HG03469 (cell line): ENCODE results near the gene TARBP2.
"Not testable (repeated sequence)": the region's sequence is repeated elsewhere in the genome, so short reads cannot be mapped to it uniquely, and the experiment has no call there.

Experiments
- ATAC-seq: cut with Tn5 transposase; IDR thresholded peaks from one replicate; pipeline ENCODE4 v1.9.1; 2021; ENCODE audit warnings: mild to moderate bottlenecking, moderate library complexity, moderate number of reproducible peaks; ENCODE audit not compliant: unreplicated experiment

The TARBP2 gene

DNA sequence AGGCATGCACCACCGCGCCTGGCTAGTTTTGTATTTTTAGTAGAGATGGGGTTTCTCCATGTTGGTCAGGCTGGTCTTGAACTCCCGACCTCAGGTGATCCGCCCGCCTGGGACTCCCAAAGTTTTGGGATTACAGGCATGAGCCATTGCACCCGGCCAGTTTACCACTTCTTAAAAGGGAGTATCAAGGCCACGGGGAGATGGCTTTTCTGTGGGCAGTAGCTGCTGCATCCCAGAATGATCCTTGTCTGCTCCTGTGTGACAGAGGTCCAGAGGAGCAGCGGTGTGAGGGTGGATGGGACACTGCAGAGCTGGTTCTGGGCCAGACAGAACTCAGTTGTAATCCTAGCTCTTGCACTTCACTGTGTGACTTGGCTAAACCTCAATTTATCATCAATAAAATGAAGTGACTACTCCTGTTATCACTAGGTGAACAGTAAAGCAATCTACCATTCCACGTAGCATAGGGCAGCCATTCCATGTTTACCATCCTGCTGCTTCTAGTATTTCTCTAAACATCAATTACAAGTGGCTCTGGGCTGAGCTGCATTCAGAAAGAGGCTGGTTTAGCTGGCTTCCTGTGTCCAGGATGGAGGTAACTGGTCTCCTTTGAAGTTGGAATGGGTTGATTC lies 9.2 kb downstream of the TARBP2 start:
- ATAC-seq: no peak

DNA sequence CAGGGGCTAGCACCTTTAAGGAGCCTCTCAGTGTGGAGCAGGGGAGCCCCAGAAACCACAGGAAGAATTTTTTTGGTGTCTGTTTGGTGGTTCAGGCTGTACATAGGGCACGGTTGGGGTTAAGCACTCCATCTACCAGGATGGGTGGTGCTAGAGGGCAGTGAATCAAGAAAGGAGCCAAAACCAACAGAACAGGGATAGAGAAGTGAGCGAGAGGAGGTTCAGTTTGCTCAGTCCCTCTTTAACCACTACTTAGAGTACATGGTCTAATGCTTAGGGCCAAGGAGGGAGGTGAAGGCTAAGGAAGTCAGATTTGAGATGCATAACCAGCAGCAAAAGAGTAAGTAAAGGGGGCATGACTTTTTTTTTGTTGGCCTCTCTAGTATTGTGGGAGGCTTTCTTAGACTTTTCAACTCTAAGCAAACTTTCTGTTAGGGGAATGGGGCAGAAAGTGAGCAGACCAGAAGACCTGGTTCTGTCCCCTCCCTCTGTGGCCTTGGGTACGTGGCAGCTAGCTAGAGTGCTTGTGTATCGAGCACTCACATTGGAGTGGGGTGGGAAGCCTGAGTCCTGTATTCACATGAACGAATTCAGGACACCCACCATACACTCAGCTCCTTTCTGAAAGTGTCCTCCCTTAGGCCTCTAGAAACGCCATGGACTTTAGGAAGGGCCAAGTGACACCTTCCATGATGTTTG lies 12.8 kb downstream of the TARBP2 start:
- ATAC-seq: no peak

DNA sequence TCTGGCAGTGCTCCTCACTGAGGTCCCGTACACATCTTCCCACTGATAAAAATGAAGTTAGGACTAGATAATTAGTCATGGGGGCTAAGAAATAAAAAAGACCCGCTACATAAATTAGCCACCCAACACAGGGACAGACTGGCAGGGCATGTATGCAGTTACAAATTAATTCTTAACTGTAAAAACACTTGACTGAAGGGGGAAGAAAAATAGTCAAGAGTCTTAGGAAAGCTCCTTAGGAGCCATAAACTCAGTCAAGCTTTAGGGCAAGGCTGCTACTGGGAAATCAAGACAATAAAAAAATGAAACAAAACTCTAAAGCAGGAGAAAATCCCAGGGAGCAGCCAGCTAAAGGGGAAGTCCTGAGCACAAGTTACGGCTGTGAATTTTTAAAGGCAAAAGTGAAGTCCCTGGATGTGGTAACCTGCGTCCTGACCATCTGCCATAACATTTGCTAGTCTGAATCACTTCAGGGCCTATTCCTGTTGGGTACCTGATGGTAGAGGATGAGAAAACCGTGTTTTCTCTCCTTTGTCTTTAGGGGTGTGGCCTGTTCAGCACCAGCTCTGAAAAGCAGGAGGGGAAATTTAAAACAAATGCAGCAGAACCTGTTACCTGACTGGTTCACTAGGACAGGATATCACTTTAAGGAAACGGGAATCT lies 13.7 kb downstream of the TARBP2 start:
- ATAC-seq: no peak

DNA sequence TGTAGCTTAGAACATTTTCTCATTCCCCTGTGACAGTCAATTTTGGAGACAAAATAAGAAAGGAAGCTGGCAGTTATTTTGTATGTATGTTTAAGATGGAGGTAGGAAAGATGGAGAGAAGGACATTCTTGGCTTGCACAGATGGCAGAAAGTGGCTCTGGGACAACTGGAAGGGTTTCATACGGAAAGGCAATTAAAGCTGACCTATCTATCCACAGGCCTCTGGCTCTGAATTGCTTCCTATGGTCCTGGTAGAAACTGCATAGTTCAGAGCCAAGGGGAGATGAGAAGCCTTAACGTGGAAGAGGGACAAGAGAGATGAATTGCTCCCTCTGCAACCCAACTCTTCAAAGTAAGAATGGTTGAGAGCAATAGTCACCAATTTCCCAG lies 14.2 kb downstream of the TARBP2 start:
- no peak for ATAC-seq

DNA sequence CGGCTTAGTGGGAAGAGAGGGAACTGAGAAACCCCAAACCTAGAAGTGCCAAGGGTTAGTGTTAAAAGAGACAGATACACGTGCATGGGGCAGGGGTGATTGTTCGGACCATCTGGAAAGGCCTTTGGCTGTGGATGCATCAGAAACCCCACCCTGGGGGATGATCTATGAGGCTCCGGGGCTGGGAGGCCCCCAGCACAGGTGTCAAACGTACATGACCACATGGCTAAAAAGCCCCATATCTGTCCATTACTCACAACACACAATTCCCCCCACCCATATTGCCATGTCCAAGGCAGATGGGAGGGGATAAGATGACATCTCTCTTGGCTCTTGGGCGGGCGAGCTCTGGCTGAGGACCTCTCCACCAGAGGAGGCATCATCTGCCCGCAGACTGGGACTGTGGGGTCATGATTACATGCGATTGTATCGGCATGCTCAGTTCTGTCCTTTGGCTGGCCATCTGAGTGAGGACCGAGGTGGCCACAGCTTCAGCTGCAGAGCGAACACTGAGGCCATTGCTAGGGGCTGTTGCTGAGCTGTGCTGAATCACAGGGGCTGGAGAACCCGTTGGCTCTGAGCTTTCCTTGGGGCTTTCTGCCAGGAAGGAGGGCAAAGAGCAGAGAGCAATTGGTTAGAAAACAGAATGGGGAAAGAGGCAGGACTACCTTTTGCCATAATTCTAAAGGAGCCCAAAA lies 15.8 kb downstream of the TARBP2 start:
- no peak for ATAC-seq

DNA sequence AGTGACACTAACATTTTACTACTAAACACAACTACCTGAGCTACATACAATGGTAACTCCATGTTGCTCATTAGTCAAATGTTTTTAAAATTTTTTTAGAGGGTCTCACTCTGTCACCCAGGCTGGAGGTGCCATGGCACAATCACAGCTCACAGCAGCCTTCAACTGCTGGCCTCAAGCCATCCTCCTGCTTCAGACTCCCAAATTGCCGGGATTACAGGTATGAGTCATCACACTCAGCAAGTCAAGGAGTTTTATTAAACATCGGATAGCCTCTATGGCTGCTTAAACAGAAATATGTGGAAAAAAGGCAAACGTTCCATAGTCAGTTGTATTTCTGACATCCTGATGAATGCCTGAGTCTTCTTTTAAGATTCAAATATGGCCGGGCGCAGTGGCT lies 17.3 kb downstream of the TARBP2 start:
- ATAC-seq: no peak

DNA sequence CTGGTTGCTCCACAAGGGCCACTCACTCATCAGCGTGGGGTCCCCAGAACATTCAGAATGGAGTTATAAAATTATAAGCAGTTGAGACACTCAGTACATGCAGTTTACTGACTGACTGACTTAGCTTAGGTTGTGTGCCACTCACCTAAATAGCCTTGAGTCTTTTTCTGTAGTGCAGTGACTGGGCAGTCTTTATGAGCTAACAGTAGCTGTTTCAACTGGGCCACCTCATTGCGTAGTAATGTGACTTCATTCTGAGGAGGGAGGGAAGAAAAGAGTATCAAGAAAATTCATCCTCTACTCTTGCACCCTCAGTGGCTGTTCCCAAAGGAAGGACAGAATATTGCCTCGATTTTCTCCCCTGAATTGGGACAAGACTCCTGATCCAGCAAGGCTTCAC lies 22.0 kb downstream of the TARBP2 start:
- no peak for ATAC-seq

DNA sequence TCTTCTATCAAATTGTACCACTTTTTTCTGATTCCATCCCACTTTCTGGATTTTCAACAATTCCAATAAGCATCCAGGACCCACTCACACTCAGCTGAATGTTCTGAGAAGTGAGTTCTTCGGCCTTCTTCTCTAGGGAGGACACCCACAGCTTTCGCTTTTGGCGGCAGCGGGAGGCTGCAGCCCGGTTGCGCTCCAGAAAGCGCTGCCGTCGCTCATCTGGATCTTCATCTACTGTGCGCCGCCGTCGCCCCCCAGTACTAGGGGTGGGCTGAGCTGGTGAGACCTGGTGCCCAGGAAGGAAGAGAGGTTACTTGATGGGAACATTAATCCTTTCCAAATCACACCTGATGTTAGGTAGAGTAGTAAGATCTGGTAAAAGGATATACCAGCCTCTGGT lies 23.4 kb downstream of the TARBP2 start:
- ATAC-seq: no peak

DNA sequence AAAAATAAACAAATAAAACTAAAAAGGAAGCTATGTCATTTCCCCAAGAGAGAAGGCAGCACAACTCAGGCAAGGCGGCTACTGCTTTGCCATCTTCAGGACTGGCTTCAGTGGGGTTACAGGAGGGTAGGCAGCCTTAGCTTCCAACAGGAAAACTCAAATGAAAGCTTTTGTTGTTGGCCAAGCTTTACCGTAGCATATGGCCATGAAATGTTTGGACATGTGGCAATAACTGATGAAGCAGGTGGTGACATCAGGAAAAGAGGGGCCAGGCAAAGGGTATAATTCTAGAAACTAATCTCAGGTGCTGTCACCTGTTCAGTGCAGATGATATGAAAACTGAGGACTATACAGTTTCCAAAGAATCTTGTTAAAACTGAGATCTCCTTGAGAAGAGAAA lies 29.0 kb downstream of the TARBP2 start:
- ATAC-seq: no peak

DNA sequence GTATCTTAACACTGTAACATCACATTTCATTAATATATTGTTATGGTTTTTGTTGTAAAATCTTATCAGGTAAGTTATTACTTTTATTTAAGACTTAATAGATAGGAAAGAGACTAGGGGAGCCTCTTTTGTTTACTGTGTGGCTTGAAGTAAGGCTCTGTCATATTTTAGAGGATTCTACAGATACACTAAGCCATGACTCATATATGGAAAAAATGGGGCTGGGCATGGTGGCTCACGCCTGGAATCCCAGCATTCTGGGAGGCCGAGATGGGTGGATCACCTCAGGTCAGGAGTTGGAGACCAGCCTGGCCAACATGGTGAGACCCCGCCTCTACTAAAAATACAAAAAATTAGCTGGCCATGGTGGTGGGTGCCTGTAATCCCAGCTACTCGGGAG lies 29.8 kb downstream of the TARBP2 start:
- no peak for ATAC-seq

DNA sequence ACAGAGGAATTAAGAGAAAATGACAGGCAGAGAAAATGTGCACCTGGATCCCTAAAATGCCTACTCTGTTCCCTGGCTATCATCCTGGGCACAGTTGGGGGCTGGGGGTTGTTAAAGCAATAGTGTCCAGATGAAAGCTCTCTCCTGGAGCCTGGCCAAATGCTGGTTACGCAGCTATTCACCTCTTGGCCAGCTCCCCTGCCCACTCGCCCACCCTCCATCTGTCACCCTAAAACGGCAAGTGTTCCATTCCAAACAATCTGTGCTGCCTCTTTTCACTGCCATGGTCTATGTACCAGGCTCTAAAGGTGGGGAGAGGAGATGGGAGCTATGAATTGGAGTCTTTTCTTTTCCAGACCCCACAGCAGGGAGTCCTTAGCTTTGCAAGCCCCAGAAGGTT lies 30.9 kb downstream of the TARBP2 start:
- ATAC-seq: no peak

DNA sequence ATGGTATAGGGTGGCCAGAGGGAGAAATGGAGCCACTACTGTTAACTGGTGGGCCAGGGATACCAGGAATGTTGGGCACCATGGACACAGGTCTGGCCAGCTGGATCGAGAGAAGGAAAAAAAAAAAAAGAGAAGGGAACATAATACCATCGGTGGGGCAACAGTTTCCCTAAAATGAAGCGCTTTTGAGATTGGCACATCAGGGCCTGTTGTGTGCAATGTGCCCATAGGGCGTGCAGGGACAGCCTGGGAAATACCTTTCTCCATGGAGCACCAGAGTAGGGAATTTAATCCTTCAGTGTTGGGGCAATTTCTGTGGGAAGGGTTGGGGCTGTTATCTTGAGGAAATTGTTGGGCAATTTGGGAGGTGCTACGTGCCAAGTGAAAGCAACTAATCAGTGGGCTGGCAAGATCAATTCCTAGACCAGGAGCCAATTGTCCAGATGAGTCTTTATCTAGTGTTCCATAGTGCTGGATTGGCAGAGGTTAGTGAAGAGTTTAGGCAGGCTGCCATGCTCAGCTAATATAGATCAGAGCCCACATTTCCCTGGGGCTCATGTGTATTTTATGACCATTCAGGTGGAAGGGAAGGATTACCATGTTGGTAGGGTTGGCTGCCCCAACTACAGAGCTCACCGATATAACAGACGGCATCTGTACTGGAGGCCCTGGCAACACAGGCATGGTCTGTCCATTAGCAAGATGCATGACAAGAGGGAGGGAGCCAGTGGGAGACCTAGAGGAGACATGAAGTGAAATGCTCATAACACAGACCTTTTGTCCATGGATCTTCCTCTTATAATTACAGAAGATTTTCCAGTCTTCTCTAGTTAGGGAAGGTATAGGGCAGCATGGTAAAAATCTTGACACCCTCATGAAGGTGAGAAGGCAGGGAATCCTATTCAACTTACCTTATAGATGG lies 31.7 kb downstream of the TARBP2 start:
- ATAC-seq: no peak

DNA sequence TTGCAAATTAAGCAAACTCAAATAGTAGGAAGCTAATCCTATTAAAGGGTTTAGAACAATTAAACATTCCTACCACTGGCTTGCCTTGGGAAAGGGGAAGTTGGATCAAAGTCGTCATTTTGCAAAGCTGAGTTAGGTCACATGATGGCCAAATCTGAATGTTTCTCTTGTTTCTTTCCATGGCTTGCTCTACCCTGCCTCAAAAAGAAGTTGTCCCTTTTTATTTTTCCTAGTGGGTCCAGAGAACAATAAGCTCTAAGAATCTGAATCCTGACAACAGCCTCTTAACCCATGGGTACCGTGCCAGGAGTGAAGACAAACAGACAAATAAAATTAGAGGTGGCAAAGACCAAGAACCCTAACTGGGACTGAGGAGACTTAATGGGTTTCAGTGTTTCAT lies 32.4 kb downstream of the TARBP2 start:
- ATAC-seq: no peak

DNA sequence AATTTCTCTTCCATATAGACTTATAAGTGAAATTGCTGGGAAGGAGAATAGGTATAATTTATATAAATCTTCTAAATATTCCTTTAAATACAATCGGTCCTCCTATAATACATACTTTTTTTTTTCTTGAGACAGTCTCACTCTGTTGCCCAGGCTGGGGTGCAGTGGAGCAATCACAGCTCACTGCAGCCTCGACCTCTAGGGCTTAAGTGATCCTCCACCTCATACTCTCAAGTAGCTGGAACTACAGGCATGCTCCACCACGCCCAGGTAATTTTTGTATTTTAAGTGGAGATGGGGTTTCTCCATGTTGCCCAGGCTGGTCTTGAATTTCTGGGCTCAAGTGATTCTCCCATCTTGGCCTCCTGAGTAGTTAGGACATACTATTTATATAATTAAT lies 35.9 kb downstream of the TARBP2 start:
- ATAC-seq: no peak

DNA sequence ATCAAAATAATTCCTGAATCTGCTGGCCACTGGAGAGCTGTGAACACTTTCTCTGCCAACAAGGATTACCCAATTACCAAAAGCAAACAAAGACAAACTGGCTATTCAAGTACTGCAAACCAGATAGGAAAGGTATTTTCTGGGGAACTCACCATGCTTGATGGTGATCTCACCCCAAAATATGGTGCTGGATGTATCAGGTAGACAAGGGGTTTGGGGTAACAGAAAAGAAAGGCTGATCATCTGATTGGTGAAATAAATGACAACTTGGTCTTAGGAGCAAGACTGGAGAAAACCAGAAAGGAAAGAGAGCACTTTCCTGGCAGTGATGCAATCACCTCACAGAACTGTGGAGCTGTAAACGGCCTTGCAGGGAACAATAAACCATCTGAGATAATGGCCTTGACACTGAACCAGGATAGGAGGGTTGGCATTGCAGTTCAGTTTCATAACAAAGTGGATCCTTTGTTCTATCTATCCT lies 37.2 kb downstream of the TARBP2 start:
- no peak for ATAC-seq

DNA sequence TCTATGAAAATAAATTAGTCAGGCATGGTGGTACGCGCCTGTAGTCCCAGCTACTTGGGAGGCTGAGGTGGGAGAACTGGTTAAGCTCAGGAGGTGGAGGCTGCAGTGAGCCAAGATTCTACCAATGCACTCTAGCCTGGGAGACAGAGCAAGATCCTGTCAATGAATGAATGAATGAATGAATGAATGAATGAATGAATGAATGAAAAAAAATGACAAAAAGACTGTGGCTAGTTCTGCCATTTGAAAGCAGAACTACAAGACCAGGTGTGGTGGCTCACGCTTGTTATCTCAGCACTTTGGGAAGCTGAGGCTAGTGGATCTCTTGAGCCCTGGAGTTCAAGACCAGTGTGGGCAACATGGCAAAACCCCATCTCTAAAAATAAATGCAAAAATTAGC lies 38.4 kb downstream of the TARBP2 start:
- ATAC-seq: no peak

DNA sequence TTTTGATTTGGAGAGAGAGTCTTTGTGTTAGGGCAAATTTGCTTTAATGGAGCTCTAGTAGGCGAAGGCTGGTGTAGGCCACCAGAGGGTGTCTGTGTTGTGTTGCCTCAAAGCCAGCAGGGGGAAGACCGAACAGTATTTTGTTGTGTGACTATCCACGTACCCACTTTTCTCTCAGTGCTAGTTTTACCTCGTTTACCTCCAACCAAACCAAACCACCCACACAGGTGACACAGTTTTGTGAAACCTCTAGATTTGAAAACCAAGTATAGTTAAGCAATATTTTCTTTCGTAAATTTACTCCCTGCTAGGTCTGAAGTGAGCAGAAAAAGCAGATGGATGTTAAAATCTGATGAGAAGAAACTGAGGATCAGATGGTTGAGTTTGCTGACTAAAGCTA lies 42.5 kb downstream of the TARBP2 start:
- ATAC-seq: peak; percentile 76

DNA sequence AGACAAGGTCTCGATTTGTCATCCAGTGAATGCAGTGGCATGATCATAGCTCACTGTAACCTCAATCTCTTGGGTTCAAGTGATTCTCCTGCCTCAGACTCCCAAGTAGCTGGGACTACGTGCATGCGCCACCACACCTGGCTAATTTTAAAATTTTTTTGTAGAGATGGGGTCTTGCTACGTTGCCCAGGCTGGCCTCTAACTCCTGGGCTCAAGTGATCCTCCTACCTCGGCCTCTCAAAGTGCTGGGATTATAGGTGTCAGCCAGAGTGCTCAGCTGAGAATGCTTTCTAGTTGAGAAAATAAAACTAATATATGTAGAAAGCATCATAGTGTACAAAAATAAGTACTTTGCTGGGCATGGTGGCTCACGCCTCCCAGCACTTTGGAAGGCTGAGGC lies 47.3 kb downstream of the TARBP2 start:
- ATAC-seq: not testable (repeated sequence)

DNA sequence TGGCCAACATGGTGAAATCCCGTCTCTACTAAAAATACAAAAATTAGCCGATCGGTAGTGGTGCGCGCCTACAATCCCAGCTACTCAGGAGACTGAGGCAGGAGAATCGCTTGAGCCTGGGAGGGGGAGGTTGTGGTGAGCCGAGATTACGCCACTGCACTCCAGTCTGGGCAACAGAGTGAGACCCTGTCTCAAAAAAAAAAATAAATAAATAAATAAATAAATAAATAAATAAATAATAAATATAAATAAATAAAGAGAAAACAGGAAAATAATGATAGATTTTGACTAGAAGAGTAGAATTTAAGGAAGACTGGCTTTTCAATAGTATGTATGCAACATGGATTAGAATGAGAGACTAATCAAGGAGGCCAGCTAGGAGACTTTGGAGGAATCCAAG lies 49.0 kb downstream of the TARBP2 start:
- ATAC-seq: not testable (repeated sequence)

DNA sequence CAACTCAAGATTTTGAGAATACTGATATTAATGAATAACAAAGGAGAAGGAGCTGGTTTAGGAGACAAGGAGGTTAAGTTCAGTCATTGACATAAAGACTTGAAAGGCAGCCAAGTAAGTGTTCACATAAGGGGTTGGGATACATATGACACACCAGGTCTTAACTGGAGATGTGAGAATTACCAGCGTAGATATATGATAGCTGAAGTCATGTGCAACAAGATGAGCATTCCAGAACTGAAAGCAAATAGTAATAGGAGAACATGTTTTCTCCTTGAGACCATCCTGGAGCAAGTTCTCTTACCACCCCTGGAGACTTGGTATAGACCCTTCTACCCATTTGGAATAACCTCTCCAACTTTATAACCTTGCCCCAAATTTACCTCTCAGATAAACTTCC lies 49.5 kb downstream of the TARBP2 start:
- no peak for ATAC-seq

DNA sequence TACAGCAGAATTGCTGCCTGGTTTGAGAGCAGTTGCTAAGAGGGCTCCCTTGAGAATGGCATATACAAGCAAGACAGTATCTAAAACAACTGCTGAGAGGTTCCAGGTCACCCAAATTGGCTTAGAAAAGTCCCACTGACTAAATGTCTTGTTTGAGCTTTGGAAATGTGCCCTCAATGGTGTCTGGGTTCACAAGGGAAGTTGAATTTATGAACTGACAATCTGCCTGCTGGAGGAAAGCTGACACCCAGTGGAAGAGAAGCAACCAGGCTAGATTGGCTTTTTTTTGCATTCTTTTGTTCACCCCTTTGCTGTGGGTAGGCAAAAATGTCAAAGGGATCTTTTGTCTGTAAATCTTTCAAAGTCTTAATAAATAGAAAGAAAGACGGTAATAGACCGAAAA lies 50.8 kb downstream of the TARBP2 start:
- no peak for ATAC-seq
